Neuronal stem cell (in vitro differentiated cells): ENCODE measurements around the gene TCP1.

Source experiments
- DNase-seq: peaks from one replicate; pipeline ENCODE4 v3.0.0-alpha.2; 2013; ENCODE audit warnings: low spot score
- H2AFZ ChIP-seq: one replicate; pipeline ENCODE4 v1.6.1; 2013; ENCODE audit warnings: mild to moderate bottlenecking, low read length, inconsistent platforms
- H2AK5ac ChIP-seq: 2 replicates; pipeline ENCODE4 v1.6.1; 2013; ENCODE audit warnings: low read depth, mild to moderate bottlenecking, inconsistent platforms, low read length, moderate library complexity, mixed read lengths
- H2BK120ac ChIP-seq: 2 replicates; pipeline ENCODE4 v1.6.1; 2013; ENCODE audit warnings: low read depth, mild to moderate bottlenecking, inconsistent platforms, low read length, moderate library complexity, mixed read lengths
- H2BK12ac ChIP-seq: one replicate; pipeline ENCODE4 v1.6.1; 2013; ENCODE audit warnings: low read length, inconsistent platforms
- H2BK15ac ChIP-seq: 2 replicates; pipeline ENCODE4 v1.6.1; 2013; ENCODE audit warnings: mild to moderate bottlenecking, low read length, inconsistent platforms, mixed read lengths
- H2BK5ac ChIP-seq: one replicate; pipeline ENCODE4 v1.6.1; 2013; ENCODE audit warnings: inconsistent platforms, mild to moderate bottlenecking, low read length, moderate library complexity
- H3K14ac ChIP-seq: one replicate; pipeline ENCODE4 v1.6.1; 2013; ENCODE audit warnings: low read length, inconsistent platforms
- H3K18ac ChIP-seq: 2 replicates; pipeline ENCODE4 v1.6.1; 2013; ENCODE audit warnings: low read length, inconsistent platforms
- H3K23ac ChIP-seq: 2 replicates; pipeline ENCODE4 v1.6.1; 2013; ENCODE audit warnings: low read depth, mild to moderate bottlenecking, mixed read lengths, low read length, inconsistent platforms; ENCODE audit not compliant: poor library complexity
- H3K27ac ChIP-seq: replicated peaks from 3 replicates; pipeline ENCODE4 v1.5.1; 2013; ENCODE audit warnings: low read length, inconsistent platforms
- H3K27me3 ChIP-seq, 3 experiments: 2 replicates each; pipeline ENCODE4 v1.6.1; 2013; ENCODE audit warnings: low read length in 3 of 3, mild to moderate bottlenecking in 2 of 3, inconsistent platforms in 1 of 3, low read depth in 1 of 3, mixed read lengths in 1 of 3, moderate library complexity in 1 of 3; ENCODE audit not compliant: control insufficient read depth in 3 of 3, insufficient read depth in 3 of 3
- H3K36me3 ChIP-seq, 2 donors: replicated peaks in 1 of 2; 2 replicates each; pipeline ENCODE4 v1.6.1; 2013; ENCODE audit warnings: low read length in 2 of 2; ENCODE audit not compliant: control insufficient read depth in 2 of 2, insufficient read depth in 2 of 2
- H3K4ac ChIP-seq: 2 replicates; pipeline ENCODE4 v1.6.1; 2013; ENCODE audit warnings: inconsistent platforms, mild to moderate bottlenecking, low read length, moderate library complexity
- H3K4me1 ChIP-seq, 2 donors: 1 replicate in 1 of 2; 2 replicates in 1 of 2; pipeline ENCODE4 v1.6.1; 2013; ENCODE audit warnings: low read length in 2 of 2, low read depth in 1 of 2; ENCODE audit not compliant: control insufficient read depth in 2 of 2, insufficient read depth in 1 of 2
- H3K4me2 ChIP-seq: one replicate; pipeline ENCODE4 v1.6.1; 2013; ENCODE audit warnings: mild to moderate bottlenecking, low read length, inconsistent platforms; ENCODE audit not compliant: insufficient read depth, poor library complexity, severe bottlenecking
- H3K4me3 ChIP-seq, 2 donors: 2 replicates each; pipeline ENCODE4 v1.5.1; 2013; ENCODE audit warnings: low read length in 2 of 2, mild to moderate bottlenecking in 2 of 2, inconsistent platforms in 1 of 2, moderate library complexity in 1 of 2
- H3K79me1 ChIP-seq: one replicate; pipeline ENCODE4 v1.6.1; 2013; ENCODE audit warnings: low read depth, mild to moderate bottlenecking, inconsistent platforms, low read length, moderate library complexity
- H3K9ac ChIP-seq: one replicate; pipeline ENCODE4 v1.6.1; 2013; ENCODE audit warnings: mild to moderate bottlenecking, low read depth, low read length, inconsistent platforms; ENCODE audit not compliant: poor library complexity
- H3K9me3 ChIP-seq, 2 donors: replicated peaks in 1 of 2; 2 replicates each; pipeline versions ENCODE3 to v1.6.1; 2013; ENCODE audit warnings: low read length in 2 of 2, mild to moderate bottlenecking in 2 of 2, inconsistent platforms in 1 of 2, low read depth in 1 of 2, mixed read lengths in 1 of 2, moderate library complexity in 1 of 2; ENCODE audit not compliant: control insufficient read depth in 2 of 2, insufficient read depth in 1 of 2
- H4K8ac ChIP-seq: one replicate; pipeline ENCODE4 v1.6.1; 2013; ENCODE audit warnings: low read depth, mild to moderate bottlenecking, inconsistent platforms, low read length, moderate library complexity
- H4K91ac ChIP-seq: one replicate; pipeline ENCODE4 v1.6.1; 2013; ENCODE audit warnings: low read length, low read depth, mild to moderate bottlenecking, inconsistent platforms; ENCODE audit not compliant: poor library complexity
- WGBS, 2 donors: extraction: QIAGEN DNeasy Blood & Tissue Kit; methylation state at CpG; one replicate each; pipeline ENCODE4 v1.1.7; 2013; ENCODE audit warnings: missing lambda C conversion rate in 2 of 2, mixed read lengths in 1 of 2; ENCODE audit not compliant: insufficient read length in 2 of 2, insufficient replicate concordance in 1 of 2; ENCODE audit errors: extremely low coverage in 2 of 2; 5-methylcytosine and 5-hydroxymethylcytosine counted together

TCP1 gene

DNA sequence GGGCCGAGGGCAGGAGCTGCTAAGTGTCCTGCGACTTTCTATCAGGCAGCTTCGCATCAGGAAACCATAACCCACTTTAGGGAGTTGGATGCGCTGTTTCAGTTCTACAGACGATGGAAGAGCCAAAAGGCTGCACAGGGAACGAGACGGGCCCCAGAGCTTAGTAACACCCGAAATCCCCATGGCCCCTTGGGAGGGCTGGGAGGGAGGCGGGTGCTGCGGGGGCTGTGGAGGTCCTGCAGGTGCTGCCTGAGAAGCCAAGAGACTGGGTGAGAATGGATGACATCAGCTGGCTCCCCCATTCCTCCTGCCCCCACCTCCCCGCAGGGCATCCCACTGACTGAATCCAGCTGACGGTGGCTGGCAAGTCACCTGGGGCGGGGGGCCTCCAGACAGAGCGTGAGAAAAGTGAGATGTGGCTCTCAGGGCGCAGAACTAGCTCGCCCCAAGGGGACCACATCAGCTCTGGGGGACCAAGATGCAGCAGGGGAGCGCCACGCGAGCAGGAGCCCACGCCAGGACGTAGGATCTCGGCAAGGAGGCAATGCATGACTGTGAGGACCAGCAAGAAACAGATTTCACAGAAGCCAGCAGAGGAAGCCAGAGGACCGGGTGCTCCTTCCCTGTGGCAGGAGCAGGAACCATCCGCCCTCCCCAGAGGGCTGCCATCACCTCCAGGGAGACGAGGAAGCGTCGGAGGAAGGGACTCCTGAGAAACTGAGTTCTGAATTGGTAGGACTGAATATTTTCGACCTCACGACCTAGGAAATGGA is 47.5 kb upstream of the TCP1 start:
- no peak overlapping the region for H3K27ac ChIP-seq
- H2BK12ac ChIP-seq, result no peak overlapping the region
- peaks cover 0 to 8% (median 0%) of the 10 kb centered on the region in 3 experiments for H3K27me3 ChIP-seq
- H3K23ac ChIP-seq, result peak overlapping the region; percentile 60
- no peak overlapping the region for H3K9ac ChIP-seq
- no peak overlapping the region for H2BK120ac ChIP-seq
- H2BK15ac ChIP-seq, result no peak overlapping the region
- H2AK5ac ChIP-seq, result no peak overlapping the region
- no peak overlapping the region for H3K4me3 ChIP-seq
- H3K9me3 ChIP-seq, result no peaks in the 10 kb centered on the region
- H2BK5ac ChIP-seq, result no peak overlapping the region
- no peak overlapping the region for H2AFZ ChIP-seq
- no peak overlapping the region for H3K4me2 ChIP-seq
- no peak overlapping the region for H4K8ac ChIP-seq
- no peak overlapping the region for H3K18ac ChIP-seq
- no peaks in the 10 kb centered on the region for H3K36me3 ChIP-seq
- H3K4me1 ChIP-seq, result no peaks in the 10 kb centered on the region
- no peak overlapping the region for H3K14ac ChIP-seq
- no peak overlapping the region for H3K4ac ChIP-seq
- no peaks in the 10 kb centered on the region for H3K79me1 ChIP-seq
- WGBS, 2 donors, result no CpG with 5 or more reads among the region's 29 CpGs
- no peak overlapping the region for H4K91ac ChIP-seq
- DNase-seq, result no peak

GRCh38 chr6:159833997-159834603 is 44.7 kb upstream of the TCP1 start:
- no peak overlapping the region for H3K27ac ChIP-seq
- no peak overlapping the region for H3K4me3 ChIP-seq
- no peaks in the 10 kb centered on the region for H3K4me1 ChIP-seq
- H2AFZ ChIP-seq, result no peak overlapping the region
- no peak overlapping the region for H3K18ac ChIP-seq
- H2BK5ac ChIP-seq, result no peak overlapping the region
- no peak overlapping the region for H3K4ac ChIP-seq
- H2BK120ac ChIP-seq, result no peak overlapping the region
- no peaks in the 10 kb centered on the region for H3K9me3 ChIP-seq
- no peak overlapping the region for H3K9ac ChIP-seq
- no peaks in the 10 kb centered on the region for H3K36me3 ChIP-seq
- no CpG with 5 or more reads among the region's 5 CpGs for WGBS, 2 donors
- no peak overlapping the region for H2AK5ac ChIP-seq
- no peak overlapping the region for H4K8ac ChIP-seq
- H3K4me2 ChIP-seq, result no peak overlapping the region
- H3K27me3 ChIP-seq, result peaks cover 0 to 8% (median 0%) of the 10 kb centered on the region in 3 experiments
- H2BK12ac ChIP-seq, result no peak overlapping the region
- H2BK15ac ChIP-seq, result no peak overlapping the region
- H3K23ac ChIP-seq, result no peak overlapping the region
- H3K79me1 ChIP-seq, result no peaks in the 10 kb centered on the region
- DNase-seq, result no peak
- H4K91ac ChIP-seq, result no peak overlapping the region
- H3K14ac ChIP-seq, result no peak overlapping the region

- DNase-seq, result no peak
- Histone ChIP-seq H3K4me3 (no peak overlapping the region), H3K4me2 (no peak overlapping the region), H3K23ac (no peak overlapping the region), H3K4me1 (no peaks in the 10 kb centered on the region), H3K79me1 (no peaks in the 10 kb centered on the region), H3K27me3 (peaks cover 0 to 8% (median 0%) of the 10 kb centered on the region in 3 experiments), H3K27ac (no peak overlapping the region), H3K36me3 (no peaks in the 10 kb centered on the region), H4K8ac (no peak overlapping the region), H2AK5ac (no peak overlapping the region), H3K9me3 (no peaks in the 10 kb centered on the region), H3K4ac (no peak overlapping the region), H2BK12ac (no peak overlapping the region), H2BK15ac (no peak overlapping the region), H3K9ac (no peak overlapping the region), H2BK120ac (no peak overlapping the region), H2AFZ (no peak overlapping the region), H3K14ac (no peak overlapping the region), H4K91ac (no peak overlapping the region), H3K18ac (no peak overlapping the region), H2BK5ac (no peak overlapping the region)
- WGBS, 2 donors, result no CpG with 5 or more reads among the region's 2 CpGs
Observed at GRCh38 chr6:159833556-159833955, 44.2 kb upstream of the TCP1 start.

DNA sequence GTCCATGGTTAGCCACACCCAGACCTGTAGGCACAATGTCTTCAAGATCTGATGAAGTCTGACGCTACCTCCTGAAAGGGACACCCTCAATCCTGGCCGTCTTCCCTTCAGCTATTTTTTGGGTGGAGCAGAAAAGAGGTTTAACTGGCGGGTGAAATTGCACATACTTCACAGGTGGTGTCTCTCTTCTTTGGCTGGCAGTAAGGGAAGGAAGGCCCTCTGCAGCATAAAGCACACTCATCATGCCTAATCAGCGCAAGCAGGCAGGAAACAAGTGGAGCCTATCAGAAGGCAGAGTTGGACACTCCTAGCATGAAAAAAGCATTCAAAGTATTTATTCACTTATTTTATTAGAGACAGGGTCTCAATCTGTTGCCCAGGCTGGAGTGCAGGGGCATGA is 43.5 kb upstream of the TCP1 start:
- Histone ChIP-seq H3K23ac (no peak overlapping the region), H3K14ac (no peak overlapping the region), H3K27me3 (peaks cover 0 to 8% (median 0%) of the 10 kb centered on the region in 3 experiments), H3K9me3 (no peaks in the 10 kb centered on the region), H3K18ac (no peak overlapping the region), H3K36me3 (no peaks in the 10 kb centered on the region), H3K79me1 (no peaks in the 10 kb centered on the region), H4K8ac (no peak overlapping the region), H2AK5ac (no peak overlapping the region), H2BK5ac (no peak overlapping the region), H2BK12ac (no peak overlapping the region), H3K4me3 (no peak overlapping the region), H3K4ac (no peak overlapping the region), H3K4me1 (no peaks in the 10 kb centered on the region), H3K9ac (no peak overlapping the region), H3K27ac (no peak overlapping the region), H2BK15ac (no peak overlapping the region), H3K4me2 (no peak overlapping the region), H2BK120ac (no peak overlapping the region), H4K91ac (no peak overlapping the region), H2AFZ (no peak overlapping the region)
- DNase-seq, result no peak
- no CpG with 5 or more reads among the region's 4 CpGs for WGBS, 2 donors
